Hepatocyte (in vitro differentiated cells): ENCODE data around the gene ANAPC15. TPM values are rescaled to one million over a fixed set of nuclear protein-coding genes. Genes with fewer than 3 reads are reported as not detected.
A peak's percentile ranks its signal among the peaks of the same experiment; 100 is the strongest.

Experiments used
- DNase-seq: peaks from one replicate; pipeline ENCODE4 v3.0.0-alpha.2; 2016; ENCODE audit warnings: low spot score
- H2AFZ ChIP-seq: fragments of 200-600 bp; sonication (generic); 2 replicates; pipeline ENCODE4 v1.6.0; 2016; ENCODE audit warnings: antibody characterized with exemption, mild to moderate bottlenecking
- H3K27ac ChIP-seq: fragments of 200-600 bp; sonication (generic); 2 replicates; pipeline ENCODE4 v1.5.1; 2016; ENCODE audit warnings: mild to moderate bottlenecking
- H3K27me3 ChIP-seq: fragments of 200-600 bp; sonication (generic); 2 replicates; pipeline ENCODE4 v1.6.1; 2016
- H3K36me3 ChIP-seq: fragments of 200-600 bp; sonication (generic); replicated peaks from 2 replicates; pipeline ENCODE4 v1.5.1; 2016; ENCODE audit warnings: low read depth; ENCODE audit not compliant: insufficient read depth
- H3K4me1 ChIP-seq: fragments of 200-600 bp; sonication (generic); 2 replicates; pipeline ENCODE4 v1.5.1; 2016; ENCODE audit warnings: mild to moderate bottlenecking, moderate library complexity; ENCODE audit not compliant: insufficient read depth
- H3K4me2 ChIP-seq: fragments of 200-600 bp; sonication (generic); 2 replicates; pipeline ENCODE4 v1.6.0; 2016
- H3K4me3 ChIP-seq: fragments of 200-600 bp; sonication (generic); 2 replicates; pipeline ENCODE4 v1.5.1; 2016; ENCODE audit warnings: mild to moderate bottlenecking
- H3K79me2 ChIP-seq: fragments of 200-600 bp; sonication (generic); 2 replicates; pipeline ENCODE4 v1.6.0; 2017; ENCODE audit warnings: mild to moderate bottlenecking
- H3K9me2 ChIP-seq: fragments of 200-600 bp; sonication (generic); replicated peaks from 2 replicates; pipeline ENCODE4 v1.6.0; 2017; ENCODE audit warnings: mild to moderate bottlenecking; ENCODE audit not compliant: insufficient read depth
- H3K9me3 ChIP-seq: fragments of 200-600 bp; sonication (generic); 2 replicates; pipeline ENCODE4 v1.5.1; 2016; ENCODE audit warnings: low read depth, mild to moderate bottlenecking
- H4K20me1 ChIP-seq: fragments of 200-600 bp; sonication (generic); 2 replicates; pipeline ENCODE4 v1.6.0; 2016; ENCODE audit warnings: mild to moderate bottlenecking; ENCODE audit not compliant: insufficient read depth, poor library complexity, severe bottlenecking
- EZH2 ChIP-seq: fragments of 200-600 bp; sonication (generic); IDR thresholded peaks from 2 replicates; pipeline ENCODE4 v1.6.1; 2016; ENCODE audit warnings: antibody characterized with exemption, mild to moderate bottlenecking, borderline replicate concordance
- EZH2phosphoT487 ChIP-seq: fragments of 200-600 bp; sonication (generic); IDR thresholded peaks from one replicate; pipeline ENCODE4 v1.6.1; 2018; ENCODE audit warnings: antibody characterized with exemption, mild to moderate bottlenecking, low read depth, moderate library complexity; ENCODE audit not compliant: unreplicated experiment, severe bottlenecking
- WGBS: methylation state at CpG from one replicate; pipeline ENCODE4 v1.1.6; 2016; ENCODE audit warnings: low lambda C conversion rate; ENCODE audit errors: missing lambda C conversion rate; 5-methylcytosine and 5-hydroxymethylcytosine counted together
- polyA plus RNA-seq: library from polyadenylated mRNA; unstranded; fragments of >200 nt; fragmentation: Nextera tagmentation; extraction: Ambion mirVana; gene quantifications from 2 replicates; pipeline ENCODE4 v1.2.1, GENCODE V29; 2016
- total RNA-seq: library from RNA; depleted of rRNA; stranded (reverse); fragments of >200 nt; gene quantifications from 2 replicates; pipeline ENCODE4 v1.2.3, GENCODE V29; 2014
- TF ChIP-seq, protein P1 (sequence below): fragments of 200-600 bp; sonication (generic); IDR thresholded peaks from 2 replicates; pipeline ENCODE4 v1.5.1; 2016; ENCODE audit warnings: antibody characterized with exemption, mild to moderate bottlenecking; ENCODE audit not compliant: poor library complexity

The ANAPC15 gene
- total and polyA plus RNA-seq, 2 experiments from 2014 or later: 17.6 to 42.5 TPM

DNA sequence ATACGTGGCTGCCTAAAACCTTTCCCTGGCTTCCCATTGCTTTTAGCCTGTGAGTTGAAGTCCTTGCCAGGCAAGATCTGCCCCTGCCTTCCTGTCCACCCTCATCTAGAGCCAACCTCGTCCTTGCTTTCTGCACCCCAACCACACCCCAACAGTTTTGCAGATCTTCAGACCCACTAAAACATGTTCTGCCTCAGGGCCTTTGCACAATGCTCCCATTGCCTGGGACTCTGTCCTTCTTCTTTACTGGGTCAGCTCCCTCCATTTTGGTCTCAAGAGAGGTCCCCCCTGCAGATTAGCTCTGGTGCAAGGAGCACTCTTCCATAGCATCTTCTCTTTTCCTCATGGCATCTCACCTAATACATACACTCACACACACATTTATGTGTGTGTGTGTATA, 8.4 kb upstream of the ANAPC15 start:
- Histone ChIP-seq H3K4me3 (no peak overlapping the region), H3K27me3 (no peaks in the 10 kb centered on the region), H3K9me2 (no peaks in the 10 kb centered on the region), H3K36me3 (no peaks in the 10 kb centered on the region), H3K79me2 (no peaks in the 10 kb centered on the region), H2AFZ (no peak overlapping the region), H3K4me2 (no peak overlapping the region), H4K20me1 (no peaks in the 10 kb centered on the region), H3K27ac (no peak overlapping the region), H3K9me3 (no peaks in the 10 kb centered on the region), H3K4me1 (peaks cover 4% of the 10 kb centered on the region)
- WGBS: 93% methylated on average over 2 of the region's 2 CpGs
- no peak for DNase-seq
- TF ChIP-seq, protein P1, sequence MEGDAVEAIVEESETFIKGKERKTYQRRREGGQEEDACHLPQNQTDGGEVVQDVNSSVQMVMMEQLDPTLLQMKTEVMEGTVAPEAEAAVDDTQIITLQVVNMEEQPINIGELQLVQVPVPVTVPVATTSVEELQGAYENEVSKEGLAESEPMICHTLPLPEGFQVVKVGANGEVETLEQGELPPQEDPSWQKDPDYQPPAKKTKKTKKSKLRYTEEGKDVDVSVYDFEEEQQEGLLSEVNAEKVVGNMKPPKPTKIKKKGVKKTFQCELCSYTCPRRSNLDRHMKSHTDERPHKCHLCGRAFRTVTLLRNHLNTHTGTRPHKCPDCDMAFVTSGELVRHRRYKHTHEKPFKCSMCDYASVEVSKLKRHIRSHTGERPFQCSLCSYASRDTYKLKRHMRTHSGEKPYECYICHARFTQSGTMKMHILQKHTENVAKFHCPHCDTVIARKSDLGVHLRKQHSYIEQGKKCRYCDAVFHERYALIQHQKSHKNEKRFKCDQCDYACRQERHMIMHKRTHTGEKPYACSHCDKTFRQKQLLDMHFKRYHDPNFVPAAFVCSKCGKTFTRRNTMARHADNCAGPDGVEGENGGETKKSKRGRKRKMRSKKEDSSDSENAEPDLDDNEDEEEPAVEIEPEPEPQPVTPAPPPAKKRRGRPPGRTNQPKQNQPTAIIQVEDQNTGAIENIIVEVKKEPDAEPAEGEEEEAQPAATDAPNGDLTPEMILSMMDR: no peak

DNA sequence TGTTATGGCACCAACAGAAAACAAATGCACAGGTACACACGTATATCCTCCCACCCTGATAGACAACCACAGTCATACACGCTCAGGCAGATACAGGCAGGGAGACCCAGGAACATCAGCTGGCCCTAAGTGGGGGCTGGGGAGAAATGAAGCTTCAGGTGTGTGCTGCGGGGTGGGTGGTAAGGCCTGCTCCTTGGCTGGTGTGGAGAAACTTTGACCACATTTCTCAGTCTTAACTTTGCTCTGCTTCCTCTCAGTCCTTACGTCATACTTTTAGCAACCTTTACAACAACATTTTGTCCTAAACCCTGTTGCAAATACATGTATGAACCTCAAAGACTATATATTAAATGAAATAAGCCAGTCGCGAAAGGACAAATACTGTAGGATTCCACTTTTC, 6.7 kb upstream of the ANAPC15 start:
- 90% methylated on average over 6 of the region's 6 CpGs for WGBS
- TF ChIP-seq EZH2phosphoT487: no peak
- TF ChIP-seq, protein P1: no peak
- TF ChIP-seq EZH2: no peak
- Histone ChIP-seq H3K79me2 (no peaks in the 10 kb centered on the region), H3K4me3 (no peak overlapping the region), H3K36me3 (no peaks in the 10 kb centered on the region), H3K9me2 (no peaks in the 10 kb centered on the region), H3K4me2 (no peak overlapping the region), H4K20me1 (no peaks in the 10 kb centered on the region), H2AFZ (no peak overlapping the region), H3K27ac (no peak overlapping the region), H3K27me3 (no peaks in the 10 kb centered on the region), H3K4me1 (peaks cover 4% of the 10 kb centered on the region), H3K9me3 (no peaks in the 10 kb centered on the region)
- DNase-seq: no peak

DNA sequence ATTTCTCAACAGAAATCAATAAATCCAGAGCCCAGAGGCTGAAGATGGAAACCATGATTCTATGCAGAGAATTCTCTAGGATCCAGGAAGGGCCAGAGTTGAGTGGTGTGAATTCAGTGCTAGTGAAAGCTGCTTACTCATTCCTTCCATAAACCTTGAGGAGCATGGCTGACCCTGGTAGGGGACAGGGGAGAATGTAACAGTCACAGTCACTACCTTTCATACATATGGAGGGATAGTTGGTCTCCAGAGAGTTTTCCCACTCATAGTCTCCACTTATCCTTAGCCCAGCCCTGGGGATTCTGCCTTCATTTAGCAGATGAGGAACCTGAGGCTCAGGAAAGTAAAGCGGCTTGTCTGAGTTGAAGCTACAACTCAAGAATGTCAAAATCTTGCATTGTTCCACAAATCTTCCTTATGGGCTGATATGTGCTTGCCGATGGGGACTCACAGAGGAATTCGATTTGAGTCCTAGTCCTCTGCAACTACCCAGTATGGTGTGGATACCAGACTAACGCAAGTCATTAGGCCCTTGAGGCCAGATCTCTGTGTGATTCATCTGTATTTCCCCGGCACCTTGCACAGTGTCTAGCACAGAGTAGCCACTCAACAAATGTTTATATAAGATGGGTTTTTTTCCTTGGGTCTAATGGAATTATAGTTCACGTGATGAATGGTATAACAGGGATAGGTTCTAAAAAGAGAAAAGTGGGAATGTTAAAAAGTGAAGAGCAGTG, 3.7 kb upstream of the ANAPC15 start:
- Histone ChIP-seq H2AFZ (no peak overlapping the region), H3K36me3 (no peaks in the 10 kb centered on the region), H3K27me3 (no peaks in the 10 kb centered on the region), H3K9me2 (no peaks in the 10 kb centered on the region), H3K4me2 (no peak overlapping the region), H3K27ac (no peak overlapping the region), H3K79me2 (no peaks in the 10 kb centered on the region), H3K4me3 (no peak overlapping the region), H3K9me3 (no peaks in the 10 kb centered on the region), H4K20me1 (no peaks in the 10 kb centered on the region), H3K4me1 (peaks cover 12% of the 10 kb centered on the region)
- 88% methylated on average over 6 of the region's 6 CpGs for WGBS
- TF ChIP-seq, protein P1: no peak
- TF ChIP-seq EZH2 (no peak), EZH2phosphoT487 (no peak)
- DNase-seq: no peak

DNA sequence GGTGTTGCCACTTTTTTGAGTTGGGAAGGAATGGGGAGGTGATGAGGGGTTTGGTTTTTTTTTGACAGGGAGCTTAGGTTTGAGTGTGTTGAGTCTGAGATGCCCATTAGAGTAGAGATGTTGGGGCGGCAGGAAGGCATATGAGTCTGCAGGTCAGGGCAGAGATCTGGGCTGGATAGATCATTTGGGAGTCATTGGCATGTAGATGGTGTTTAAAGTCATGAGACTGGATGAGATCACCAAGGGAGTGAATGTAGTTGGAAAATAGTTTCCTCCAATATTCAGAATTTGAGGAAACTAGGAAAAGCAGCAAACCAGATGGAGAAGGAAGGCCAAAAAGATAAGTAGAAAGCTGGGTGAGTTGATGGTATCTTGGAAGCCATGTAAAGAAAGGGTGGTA, 2.1 kb upstream of the ANAPC15 start:
- Histone ChIP-seq H3K9me3 (no peaks in the 10 kb centered on the region), H3K4me2 (no peak overlapping the region), H3K27me3 (no peaks in the 10 kb centered on the region)

More for the DNA sequence above, 2.1 kb upstream of the ANAPC15 start:
- H3K4me3 ChIP-seq: no peak overlapping the region
- peak; percentile 2 for DNase-seq
- no peaks in the 10 kb centered on the region for H3K36me3 ChIP-seq
- no peak for TF ChIP-seq EZH2
- TF ChIP-seq EZH2phosphoT487: no peak
- TF ChIP-seq, protein P1: no peak
- no peak overlapping the region for H2AFZ ChIP-seq
- no peaks in the 10 kb centered on the region for H4K20me1 ChIP-seq
- no peak overlapping the region for H3K27ac ChIP-seq
- no peaks in the 10 kb centered on the region for H3K9me2 ChIP-seq
- H3K4me1 ChIP-seq: peaks cover 12% of the 10 kb centered on the region
- no peaks in the 10 kb centered on the region for H3K79me2 ChIP-seq
- 100% methylated on average over 1 of the region's 1 CpG for WGBS
